Measurements from ENCODE around the gene SH2D5.
"Not testable (repeated sequence)": the region's sequence is repeated elsewhere in the genome, so short reads cannot be mapped to it uniquely, and the experiment has no call there.

Gene SH2D5

DNA sequence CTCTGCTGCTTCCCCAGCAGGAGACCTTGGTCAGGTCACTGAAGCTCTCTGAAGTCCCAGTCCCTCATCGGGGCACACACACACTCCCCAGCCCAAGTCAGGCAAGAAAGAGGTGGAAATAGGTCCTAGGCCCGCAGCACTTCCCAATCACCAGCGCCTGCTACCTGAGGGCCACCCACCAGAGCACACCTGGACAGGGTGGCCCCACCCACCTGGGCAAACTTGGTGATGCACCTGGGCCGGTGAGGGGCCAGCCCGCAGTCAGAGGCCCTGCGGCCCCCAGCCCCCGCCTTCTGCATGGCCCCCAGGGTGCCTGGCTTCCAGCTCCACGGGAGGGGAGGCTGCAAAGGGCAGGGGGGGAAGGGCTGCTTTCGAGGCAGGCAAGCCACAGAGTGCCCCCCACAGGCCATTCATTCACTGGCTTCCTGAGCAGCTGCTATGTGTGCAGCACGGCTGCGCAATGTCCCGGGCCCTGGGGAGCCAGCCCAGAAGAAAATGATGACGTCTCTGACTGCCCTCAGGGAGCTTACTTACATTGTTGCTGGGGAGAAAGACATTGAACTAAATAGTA is 4.7 kb downstream of the SH2D5 start:
- DNase-seq: peak; percentile 65

DNA sequence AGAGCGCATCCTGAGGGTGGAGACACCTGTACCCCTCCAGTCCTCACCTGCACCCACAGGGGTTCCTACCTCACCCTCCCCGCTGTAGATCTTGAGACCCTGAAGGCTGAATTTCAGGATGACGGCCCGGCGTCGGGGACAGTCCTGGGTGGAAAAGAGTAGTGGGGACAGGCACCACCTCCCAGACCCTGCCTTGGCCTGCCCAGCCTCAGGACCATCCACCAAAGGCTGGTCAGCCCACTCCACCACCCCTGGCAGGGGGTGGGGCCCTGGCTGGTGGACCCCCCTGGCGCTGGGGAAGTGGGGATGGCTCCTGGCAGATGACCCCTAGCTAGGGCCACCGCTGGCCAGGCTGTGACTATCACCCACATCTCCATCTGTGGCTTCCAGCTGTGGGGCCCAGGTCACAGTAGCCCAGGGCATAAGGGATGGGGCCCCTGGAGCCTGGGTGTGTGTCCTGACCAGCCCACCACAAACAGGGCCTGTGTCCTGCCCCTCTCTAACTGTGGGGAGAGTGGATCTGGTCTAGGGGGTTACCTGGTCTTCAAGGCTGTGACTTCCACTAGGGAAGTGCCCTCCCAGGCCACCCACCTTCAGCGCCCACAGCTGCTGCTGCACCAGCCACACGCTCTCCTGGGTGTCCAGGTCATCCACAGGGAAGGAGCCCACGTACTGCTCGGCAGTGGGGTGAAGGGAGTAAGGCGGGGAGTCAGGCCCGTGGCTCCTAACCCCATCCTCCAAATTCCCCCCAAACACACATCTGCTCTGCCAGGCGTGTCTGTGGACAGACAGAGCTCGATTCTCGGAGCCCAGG is 5.4 kb downstream of the SH2D5 start:
- no peak for DNase-seq

DNA sequence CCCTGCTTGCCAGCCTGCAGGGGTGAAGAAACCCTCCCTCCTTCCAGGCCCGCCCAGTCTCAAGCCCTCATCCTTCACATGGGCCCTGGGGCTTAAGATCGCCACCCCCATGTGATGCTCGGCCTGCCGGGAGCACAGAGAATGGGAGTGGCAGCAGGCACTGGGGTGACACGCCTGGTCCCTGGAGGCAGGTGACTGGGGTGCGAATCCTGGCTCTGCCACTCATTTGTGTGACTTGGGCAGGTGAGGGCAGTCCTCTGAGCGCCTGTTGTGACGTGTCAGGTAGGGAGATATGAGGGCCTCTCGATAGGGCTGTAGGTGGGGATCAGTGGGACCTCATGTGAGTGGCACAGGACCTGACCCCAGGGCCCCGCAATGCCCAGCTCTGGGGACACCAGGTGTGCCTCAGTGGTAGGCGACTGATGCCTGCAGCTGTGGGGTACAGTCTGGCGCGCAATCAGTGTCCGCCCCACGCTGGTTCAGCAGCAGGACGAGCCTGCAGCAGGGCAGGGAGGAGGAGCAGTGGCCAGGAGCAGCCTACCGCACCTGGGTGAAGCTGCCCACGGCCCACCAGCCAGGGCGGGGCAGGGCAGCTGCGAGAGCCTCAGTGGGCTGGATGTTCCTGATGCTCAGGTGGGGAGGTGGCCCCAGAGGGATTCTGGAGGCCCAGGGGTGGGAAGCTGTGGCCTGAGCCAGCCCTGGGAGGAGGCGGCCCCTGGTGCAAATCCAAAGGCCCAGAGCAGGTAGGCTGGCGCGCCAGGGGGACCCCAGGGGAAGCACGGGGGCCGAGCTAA is 6.2 kb downstream of the SH2D5 start:
- no peak for DNase-seq

DNA sequence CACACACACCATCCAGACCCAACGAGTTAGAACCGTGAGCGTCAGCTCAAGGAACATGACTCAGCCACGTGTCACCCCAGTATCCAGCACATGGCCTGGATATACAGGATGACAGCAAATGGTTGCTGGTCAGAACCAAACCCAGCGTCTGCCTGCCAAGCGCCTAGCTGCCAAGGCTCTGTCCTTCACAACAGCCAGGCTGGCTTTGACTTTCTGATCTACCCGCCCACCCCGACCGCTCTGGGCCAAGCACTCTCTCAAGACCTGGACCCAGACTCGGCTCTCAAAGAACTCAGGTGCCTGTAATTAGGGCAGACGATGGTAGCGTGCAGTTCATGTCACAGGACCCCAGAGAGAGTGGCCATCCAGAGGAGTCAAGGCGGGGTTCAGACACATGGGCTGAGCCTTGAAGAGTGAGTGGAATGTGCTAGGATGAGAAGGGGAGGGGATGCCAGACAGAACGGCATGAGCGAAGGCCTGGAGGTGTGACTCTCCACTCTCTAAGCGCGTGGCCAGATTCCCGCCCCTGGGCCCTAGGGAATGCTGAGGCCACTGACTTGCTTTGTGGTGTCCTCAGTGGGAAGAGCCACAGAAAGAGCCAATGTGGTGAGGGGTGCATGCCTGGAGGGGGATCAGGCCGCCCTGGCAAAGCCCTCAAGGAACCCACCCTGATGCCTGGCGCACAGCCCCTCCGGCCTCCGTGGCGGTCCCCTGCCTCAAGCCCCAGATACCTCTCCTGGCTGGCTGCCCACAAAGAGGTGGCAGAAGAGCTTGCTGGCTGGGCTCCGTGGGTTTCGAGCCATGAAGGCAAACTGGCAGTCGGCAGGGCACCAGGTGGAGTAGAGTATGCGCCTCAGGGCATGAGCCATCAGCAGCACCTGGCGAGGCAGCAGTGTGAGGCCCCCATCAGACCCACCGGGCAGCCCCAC is 7.0 kb downstream of the SH2D5 start:
- DNase-seq: no peak

DNA sequence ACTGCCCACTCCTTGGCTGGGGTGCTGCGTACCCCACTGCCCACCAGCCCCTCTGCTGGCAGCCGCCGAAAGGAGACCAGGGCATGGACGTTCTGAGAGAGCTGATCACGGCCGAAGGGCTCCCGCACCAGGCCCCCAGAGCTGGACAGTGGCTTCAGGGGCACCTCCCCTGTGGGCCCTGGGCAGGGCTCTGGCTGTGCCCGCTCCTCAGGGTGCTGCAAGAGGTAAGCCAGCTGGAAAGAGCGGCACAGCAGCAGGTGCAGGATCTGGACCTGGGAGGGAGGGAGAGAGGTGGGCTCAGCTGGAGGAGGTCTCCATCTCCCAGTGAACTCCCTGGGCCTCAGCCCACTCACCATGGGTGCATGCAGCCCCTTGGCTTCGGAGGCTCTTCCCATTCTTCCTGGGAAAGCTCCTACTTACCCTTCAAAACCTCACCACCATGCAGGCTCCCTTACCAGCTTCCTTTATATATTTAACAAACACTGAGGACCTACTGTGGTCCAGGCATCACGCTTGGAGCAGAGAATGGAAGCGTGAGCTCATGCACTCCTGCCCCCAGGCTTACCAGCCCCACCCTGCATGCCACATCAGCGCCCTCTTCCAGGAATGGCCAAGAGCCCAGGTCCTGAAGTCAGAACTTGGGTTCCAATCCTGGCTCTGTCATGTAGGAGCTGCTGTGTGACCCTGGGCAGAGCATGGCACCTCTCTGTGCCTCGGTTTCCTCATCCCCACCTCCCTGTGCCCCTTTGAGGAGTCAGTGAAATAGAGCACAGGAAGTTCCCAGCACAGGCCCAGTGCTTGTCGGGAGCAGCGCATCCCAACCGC is 7.9 kb downstream of the SH2D5 start:
- DNase-seq: no peak

DNA sequence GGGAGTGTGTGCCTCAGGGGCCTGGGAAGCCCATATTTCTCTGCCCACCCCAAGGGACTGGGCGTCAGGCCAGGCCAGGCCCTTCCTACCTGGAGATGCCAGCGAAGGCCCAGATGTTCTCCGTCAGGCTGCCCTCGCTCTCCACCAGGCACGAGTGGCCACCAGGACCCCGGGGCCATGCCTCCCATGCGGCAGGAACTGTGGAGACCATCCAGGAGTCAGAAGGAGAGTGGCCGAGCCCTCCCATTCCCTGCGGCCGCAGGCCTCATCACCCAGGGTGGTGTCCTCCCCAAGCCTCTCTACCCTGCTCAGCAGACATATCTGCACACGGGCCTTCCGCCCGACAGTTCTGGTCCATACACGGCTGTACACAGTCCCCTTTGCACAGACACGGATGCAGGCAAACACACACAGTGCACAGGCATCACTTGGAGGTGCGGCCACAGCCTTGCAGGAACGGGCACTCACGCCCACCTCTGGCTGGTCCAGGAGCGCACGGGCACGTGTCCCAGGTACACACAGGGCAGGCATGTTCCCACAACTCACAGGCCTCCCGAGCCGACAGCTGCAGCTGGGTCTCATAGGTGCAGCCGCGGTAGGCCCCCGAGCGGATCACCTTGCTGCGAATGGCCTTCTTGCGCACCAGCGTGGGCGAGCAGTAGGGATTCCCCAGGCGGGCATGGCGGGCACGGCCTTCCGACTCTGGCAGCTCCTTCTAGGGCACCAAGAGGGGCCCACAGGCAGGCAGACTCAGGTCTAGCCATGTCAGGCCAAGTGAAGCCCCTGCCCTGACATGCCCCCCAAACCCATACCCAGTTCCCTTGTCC is 8.8 kb downstream of the SH2D5 start:
- DNase-seq: no peak

DNA sequence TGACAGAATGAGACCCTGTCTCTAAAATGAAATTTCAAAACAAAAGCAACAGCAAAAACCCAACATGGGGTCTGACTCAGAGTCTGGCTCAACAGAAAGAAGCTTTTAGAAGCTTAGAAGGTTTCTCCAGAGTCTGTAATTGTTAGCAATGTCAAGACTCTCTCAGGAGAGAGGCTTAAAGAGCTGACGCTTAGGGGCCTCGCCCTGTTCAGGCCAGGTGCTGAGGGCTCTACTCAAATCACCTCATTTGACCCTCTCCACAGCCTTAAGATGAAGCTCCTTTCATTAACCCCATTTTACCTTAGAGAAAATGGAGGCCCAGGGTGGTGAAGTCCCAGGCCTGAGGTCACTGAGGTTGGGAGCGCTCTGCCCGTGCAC is 9.4 kb downstream of the SH2D5 start:
- DNase-seq: no peak

DNA sequence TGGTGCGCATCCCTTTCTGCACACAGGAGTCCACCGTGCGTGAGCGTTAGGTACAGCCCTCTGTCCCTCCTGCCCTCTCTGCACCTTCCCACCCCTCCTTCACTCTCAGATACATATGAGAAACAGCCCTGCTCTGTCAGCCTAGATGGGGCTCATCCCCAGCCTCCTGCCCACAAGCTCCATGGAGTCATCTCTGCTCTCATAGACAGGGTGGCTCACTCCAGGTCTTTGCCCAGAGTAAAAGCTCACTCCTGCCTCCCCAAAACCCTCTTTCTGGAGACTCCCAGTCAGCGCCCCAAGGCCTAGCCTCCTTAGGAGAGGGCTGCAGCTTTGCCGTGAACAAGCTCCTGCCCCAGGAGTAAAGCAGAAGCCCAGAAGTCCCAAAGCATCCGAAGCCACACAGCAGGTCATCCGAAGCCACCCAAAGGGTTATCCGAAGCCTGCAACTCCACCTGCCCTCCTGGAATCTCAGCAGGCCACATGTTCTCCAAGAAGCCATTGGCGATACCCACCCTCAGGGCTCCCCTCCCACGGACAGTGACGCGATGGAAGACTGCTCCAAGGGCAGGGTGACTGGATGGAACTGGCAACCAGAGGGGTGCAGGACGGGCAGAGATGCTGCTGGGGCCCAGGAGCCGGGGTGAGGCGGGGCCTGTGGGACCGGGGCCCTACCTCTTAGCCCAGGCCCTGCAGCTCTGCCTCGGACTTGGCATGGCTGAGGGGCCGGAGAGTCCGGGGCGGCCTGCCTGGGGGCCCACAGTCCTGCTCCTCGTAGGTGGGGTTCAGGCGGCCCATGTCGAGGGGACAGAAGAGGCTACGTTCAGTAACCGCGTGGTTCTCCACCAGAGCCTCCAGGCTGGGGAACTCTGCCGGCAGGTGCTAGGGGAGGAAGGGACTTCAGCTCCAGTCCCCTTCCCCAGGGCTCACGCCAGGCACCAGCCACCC is 11.1 kb downstream of the SH2D5 start:
- DNase-seq: no peak

DNA sequence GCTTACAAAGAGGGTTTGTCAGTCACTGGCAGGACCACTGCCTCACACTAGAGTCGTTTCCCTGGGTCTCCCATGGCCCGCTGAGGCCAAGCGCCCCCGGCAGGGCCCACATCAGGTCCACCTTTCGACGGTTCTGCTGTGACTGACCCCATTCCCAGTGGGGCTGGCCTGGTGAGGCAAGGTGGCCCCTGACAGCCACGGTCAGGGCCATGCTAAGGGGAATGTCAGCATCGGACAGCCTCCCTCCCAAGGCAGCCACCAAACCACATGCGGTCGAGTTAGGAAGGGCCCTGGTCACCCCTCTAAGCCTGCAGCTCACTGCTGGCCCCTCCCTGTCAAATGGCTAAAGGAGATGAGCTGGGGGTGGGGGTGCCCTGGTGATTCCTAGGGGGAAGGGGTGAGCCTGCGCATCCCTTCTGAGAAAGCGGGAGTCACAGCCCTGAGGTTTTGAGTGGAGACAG is 11.8 kb downstream of the SH2D5 start:
- no peak for DNase-seq

DNA sequence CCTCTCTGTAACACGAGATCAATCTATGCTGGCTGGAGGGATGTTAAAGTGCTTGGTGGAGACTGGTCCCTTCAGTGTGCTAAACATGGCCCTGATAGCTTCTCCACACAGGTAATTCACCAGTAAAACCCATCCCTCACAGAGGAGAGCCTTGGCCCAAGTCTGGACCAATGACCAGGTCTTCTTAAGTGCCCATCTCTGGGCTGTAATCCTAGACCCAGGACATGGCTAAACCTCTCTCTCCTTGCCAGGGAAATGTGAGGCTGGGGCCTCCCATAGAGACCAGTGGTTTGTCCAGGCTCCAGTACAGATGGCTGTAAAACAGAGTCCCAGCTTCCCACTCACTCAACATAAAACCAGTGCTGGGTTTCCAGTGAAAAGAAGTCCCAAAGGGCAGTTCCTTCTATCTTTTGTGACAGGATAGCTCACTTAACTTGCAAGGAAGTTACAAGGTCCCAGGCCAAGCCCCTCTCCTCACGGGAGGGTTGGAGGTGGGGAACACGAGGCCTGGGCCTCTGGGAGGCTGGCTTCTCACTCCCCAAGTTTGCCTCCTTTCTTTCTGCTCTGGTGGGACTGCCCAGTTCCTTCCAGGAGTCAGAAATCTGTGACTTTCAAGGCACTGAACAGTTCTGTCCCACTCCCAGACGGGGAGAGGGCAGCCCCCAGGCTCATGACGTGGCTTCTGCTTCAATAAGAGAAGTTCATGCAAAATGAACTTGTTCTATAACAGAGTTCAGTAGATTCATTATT is 12.5 kb downstream of the SH2D5 start:
- DNase-seq: no peak

DNA sequence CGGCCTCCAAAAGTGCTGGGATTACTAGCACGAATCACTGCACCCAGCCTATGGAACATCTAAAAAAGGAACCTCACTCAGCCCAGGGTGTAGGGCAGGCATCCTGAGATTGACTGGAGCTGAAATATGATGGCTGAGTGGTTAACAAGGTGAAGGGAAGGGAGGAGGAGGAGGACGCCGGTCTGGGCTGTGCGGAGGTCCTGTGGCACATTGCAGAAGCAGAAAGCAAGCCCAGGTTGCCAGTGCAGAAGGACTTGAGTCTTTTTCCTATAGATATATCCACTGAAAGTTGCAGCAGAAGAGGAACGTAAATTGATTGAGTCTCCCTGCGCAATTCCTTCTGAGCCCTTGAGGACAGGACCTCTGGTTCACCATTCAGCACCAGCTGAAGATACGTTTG is 13.2 kb downstream of the SH2D5 start:
- no peak for DNase-seq

DNA sequence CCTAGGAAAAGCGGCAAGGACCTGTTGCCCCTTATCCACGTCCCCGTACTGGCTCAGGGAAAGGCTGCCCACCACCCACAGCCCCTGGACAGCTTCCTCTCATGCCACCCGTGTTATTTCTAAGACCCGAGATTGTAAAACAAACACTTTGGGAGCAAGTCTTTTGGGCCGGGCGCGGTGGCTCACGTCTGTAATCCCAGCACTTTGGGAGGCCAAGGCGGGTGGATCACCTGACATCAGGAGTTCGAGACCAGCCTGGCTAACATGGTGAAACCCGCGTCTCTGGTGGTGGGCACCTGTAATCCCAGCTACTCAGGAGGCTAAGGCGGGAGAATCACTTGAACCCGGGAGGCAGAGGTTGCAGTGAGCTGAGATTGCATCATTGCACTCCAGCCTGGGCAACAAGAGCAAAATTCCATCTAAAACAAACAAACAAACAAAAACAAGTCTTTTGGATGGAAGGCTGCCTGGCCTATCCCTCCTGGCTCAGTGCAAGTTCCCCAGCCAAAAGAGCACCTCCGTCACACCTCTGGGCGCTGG is 14.1 kb downstream of the SH2D5 start:
- not testable (repeated sequence) for DNase-seq

DNA sequence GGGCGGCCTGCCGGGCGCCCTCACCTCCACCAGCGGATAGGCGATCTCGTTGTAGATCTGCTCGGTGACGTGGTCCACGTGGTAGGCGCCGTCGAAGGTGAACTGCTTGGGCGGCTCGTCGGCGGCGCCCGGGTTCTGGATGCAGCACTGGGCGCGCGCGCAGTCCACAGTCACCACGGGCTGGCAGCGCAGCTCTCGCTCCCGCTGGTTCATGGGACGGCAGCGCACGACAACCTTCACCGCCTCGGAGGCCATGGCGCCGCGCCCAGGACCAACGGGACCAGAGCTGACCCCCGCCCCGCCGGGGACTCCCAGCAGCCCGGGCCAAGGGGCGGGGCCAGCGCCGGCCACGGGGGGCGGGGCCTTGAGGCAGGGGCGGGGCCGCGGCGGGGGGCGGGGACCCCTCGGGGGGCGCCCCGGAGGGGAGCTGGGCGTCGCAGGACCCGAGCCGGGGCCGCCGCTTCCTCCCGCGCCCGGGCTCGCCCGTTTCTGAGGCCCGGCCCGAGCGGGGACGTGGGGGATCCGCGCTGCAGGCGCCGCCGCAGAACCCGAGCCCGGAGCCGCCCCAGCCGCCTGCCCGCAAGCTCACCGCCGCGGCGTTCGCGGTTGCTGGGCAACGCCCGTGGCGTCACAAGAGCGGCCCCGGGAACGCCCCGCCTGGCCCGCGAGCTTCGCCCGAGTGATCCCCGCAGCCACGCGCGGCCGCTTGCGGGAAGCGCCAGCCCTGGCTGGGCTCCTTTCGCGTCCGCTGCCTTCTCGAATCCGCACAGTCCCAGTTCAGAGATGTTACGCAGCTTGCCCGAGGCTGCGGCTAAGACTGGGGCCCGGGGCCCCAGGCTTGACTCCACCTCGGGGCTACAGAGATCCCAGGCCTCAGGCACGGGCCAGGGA is 14.8 kb downstream of the SH2D5 start, which contains the start of gene KIF17:
KIF17 (minus strand) TSS at position 556 of the 891 bp plus-strand sequence; CDS start at position 255, 301 bp downstream.
- DNase-seq: peak; percentile 60

DNA sequence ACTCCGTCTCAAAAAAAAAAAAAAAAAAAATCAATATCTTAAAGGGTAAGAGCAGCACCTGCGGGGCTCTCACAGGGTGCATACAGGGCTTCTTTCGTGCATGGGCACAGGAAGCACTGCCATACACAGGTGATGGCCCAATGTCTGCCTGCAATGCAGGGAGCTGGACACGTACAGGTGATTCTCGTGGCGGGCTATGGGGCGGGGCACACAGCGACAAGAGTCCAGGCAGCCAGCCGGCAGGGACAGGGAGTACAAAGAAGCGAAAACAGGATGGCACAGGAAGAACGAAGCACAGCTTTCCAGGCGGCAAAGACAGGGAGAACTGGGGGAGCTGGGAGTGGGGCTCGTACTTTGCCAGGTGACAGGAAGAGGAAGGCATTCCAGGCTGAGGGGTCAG is 16.3 kb downstream of the SH2D5 start:
- DNase-seq: no peak

DNA sequence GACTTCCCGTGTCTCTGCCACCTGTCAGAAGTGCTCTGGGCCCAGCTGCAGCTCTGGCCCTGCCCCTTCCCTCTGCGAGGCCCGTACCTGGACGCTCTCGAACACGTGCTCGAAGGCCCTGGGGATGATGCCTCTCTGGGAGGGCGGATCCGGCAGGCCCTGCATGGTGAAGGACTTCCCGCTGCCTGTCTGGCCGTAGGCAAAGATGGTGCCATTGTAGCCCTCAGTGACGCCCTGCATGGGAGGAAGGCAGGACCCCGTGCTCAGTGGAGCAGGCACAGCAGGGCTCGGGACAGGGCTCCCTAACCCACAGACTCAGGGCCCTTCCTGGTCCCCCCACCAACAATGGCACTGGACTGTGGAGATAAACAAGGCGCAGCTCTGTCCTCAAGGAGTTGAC is 17.1 kb downstream of the SH2D5 start:
- no peak for DNase-seq

DNA sequence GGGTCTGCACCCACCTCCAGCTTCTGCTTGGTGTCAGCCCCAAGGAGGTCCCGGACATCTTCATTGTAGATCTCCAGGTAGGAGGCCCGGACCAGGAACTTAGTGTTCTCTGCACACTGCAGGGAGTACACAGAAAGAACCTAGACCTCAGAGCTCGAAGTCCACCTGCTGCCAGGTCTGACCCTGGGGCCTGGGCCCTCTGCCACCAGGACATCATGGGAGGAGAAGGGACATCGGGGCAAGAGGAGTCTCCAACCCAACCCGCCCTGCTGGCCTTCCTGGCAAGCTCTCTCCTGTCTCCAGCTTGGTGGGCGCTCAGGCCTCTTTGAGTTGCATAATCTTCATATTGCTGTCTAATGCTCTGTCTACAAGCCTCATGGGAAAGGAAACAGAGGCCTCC is 19.1 kb downstream of the SH2D5 start:
- DNase-seq: no peak

DNA sequence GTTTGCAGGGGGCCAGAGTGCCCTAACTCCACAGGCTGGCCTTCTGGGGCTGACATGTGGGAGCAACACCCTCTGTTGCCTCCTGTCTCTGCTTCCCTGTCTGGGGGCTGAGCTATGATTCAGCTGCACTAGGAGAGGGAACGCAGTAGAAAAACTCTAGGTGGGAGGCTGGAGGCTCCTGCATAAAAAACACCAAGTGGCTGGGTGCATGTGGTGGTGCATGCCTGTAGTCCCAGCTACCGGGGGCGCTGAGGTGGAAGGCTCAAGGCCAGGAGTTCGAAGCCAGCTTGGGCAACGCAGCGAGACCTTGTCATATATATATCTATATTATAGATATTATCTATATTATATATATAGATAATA is 20.3 kb downstream of the SH2D5 start:
- DNase-seq: no peak

All from NCI-H146 (cell line).